Tongue (tissue), 2 donors: ENCODE results near the gene SUSD2. TPM values are rescaled to one million over a fixed set of nuclear protein-coding genes. Genes with fewer than 3 reads are reported as not detected.
A peak's percentile ranks its signal among the peaks of the same experiment; 100 is the strongest.
"Not testable (repeated sequence)": the region's sequence is repeated elsewhere in the genome, so short reads cannot be mapped to it uniquely, and the experiment has no call there.

Experiments
- DNase-seq: peaks from one replicate; pipeline ENCODE4 v3.0.0-alpha.2; 2015
- total RNA-seq: library from RNA; depleted of rRNA; stranded (reverse); fragments of >200 nt; gene quantifications from one replicate; pipeline ENCODE4 v1.2.3, GENCODE V29; 2014

The SUSD2 gene
- total RNA-seq, 1 donor from 2014 or later: 0.82 TPM

- DNase-seq: peak; percentile 35
Observed at GRCh38 chr22:24176630-24177029, 4.7 kb upstream of the SUSD2 start.

- no peak for DNase-seq
Observed at GRCh38 chr22:24177045-24177444, 4.2 kb upstream of the SUSD2 start.

- DNase-seq: no peak
Observed at GRCh38 chr22:24177456-24177855, 3.8 kb upstream of the SUSD2 start.

GRCh38 chr22:24178021-24178431 is 3.3 kb upstream of the SUSD2 start:
- no peak for DNase-seq

GRCh38 chr22:24178502-24179440 is 2.5 kb upstream of the SUSD2 start:
- DNase-seq: no peak

- no peak for DNase-seq
Observed at GRCh38 chr22:24179478-24180210, 1.6 kb upstream of the SUSD2 start.

- no peak for DNase-seq
Observed at GRCh38 chr22:24180316-24181087, 785 bp upstream of the SUSD2 start.

- peak; percentile 28 for DNase-seq
Observed at GRCh38 chr22:24181996-24182899, 961 bp downstream of the SUSD2 start.

GRCh38 chr22:24182900-24183246 is 1.6 kb downstream of the SUSD2 start:
- not testable (repeated sequence) for DNase-seq

GRCh38 chr22:24183321-24184031 is 2.2 kb downstream of the SUSD2 start:
- no peak for DNase-seq

GRCh38 chr22:24184057-24184798 is 2.9 kb downstream of the SUSD2 start:
- DNase-seq: no peak

GRCh38 chr22:24185001-24185500 is 3.8 kb downstream of the SUSD2 start:
- no peak for DNase-seq

GRCh38 chr22:24185501-24186351 is 4.4 kb downstream of the SUSD2 start:
- DNase-seq: no peak

- DNase-seq: no peak
Observed at GRCh38 chr22:24186352-24186740, 5.1 kb downstream of the SUSD2 start.

- DNase-seq: no peak
Observed at GRCh38 chr22:24186892-24187670, 5.8 kb downstream of the SUSD2 start.

GRCh38 chr22:24187731-24188644 is 6.7 kb downstream of the SUSD2 start:
- no peak for DNase-seq

GRCh38 chr22:24188705-24189248 is 7.5 kb downstream of the SUSD2 start:
- no peak for DNase-seq
